ENCODE data around the gene STXBP4.
A peak's percentile ranks its signal among the peaks of the same experiment; 100 is the strongest.

Gene STXBP4

DNA sequence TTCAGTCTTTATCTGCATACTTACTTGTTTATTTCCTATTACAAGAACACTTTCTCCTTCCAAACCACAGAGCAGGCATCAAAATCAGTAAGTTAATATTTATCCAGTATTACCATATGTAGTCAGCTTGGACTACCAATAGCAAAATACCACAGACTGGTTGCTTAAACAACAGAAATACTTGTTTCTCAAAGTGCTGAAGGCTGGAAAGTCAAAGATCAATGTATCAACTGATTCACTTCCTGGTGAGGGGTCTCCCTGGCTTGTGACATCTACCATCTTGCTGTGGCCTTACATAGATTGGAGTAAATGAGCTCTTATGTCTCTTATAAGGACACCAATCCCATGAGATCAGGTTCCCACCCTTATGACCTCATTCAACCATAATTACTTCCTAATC is 2.6 kb downstream of the STXBP4 start:
- Histone ChIP-seq H3K9ac (ENCODE audit: low read length) (no peak overlapping the region), H3K27me3 (replicated peaks; ENCODE audit: control insufficient read depth, insufficient read depth, low read length) (no peaks in the 10 kb centered on the region), H3K4me3 (ENCODE audit: low read length) (no peak overlapping the region), H3K9me3 (ENCODE audit: control insufficient read depth, low read length) (no peaks in the 10 kb centered on the region), H3K36me3 (ENCODE audit: control insufficient read depth, insufficient read depth, low read length, severe bottlenecking) (no peaks in the 10 kb centered on the region), H3K4me1 (ENCODE audit: control insufficient read depth, insufficient read depth, low read length) (peaks cover 18% of the 10 kb centered on the region)
- no peak for DNase-seq (ENCODE audit: low read depth)

DNA sequence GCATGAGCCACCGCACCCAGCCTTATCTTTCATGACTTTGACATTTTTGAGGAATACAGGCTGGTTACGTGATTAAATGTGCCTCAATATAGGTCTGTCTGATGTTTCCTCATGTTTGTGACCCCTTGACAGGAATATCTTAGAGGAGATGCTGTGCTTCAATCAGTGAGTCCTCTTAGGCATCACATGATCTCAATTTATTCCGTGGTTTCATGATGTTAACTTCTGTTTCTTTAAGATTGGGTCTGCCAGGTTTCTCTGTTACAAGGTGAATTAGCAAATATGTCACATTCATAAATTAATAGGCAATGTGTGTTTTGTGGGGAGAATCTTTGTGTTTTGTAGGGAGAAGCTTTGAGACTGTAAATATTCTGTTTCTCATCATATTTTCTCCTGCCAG is 3.3 kb downstream of the STXBP4 start:
- Histone ChIP-seq H3K9me3 (ENCODE audit: control insufficient read depth, low read length) (no peaks in the 10 kb centered on the region), H3K4me3 (ENCODE audit: low read length) (no peak overlapping the region), H3K4me1 (ENCODE audit: control insufficient read depth, insufficient read depth, low read length) (peaks cover 11% of the 10 kb centered on the region), H3K27me3 (replicated peaks; ENCODE audit: control insufficient read depth, insufficient read depth, low read length) (no peaks in the 10 kb centered on the region), H3K36me3 (ENCODE audit: control insufficient read depth, insufficient read depth, low read length, severe bottlenecking) (no peaks in the 10 kb centered on the region), H3K9ac (ENCODE audit: low read length) (no peak overlapping the region)
- DNase-seq (ENCODE audit: low read depth): no peak

GRCh38 chr17:54972406-54973138 is 4.0 kb downstream of the STXBP4 start:
- H3K27me3 ChIP-seq (replicated peaks; ENCODE audit: control insufficient read depth, insufficient read depth, low read length): no peaks in the 10 kb centered on the region
- peaks cover 7% of the 10 kb centered on the region for H3K4me1 ChIP-seq (ENCODE audit: control insufficient read depth, insufficient read depth, low read length)
- DNase-seq (ENCODE audit: low read depth): no peak
- no peaks in the 10 kb centered on the region for H3K9me3 ChIP-seq (ENCODE audit: control insufficient read depth, low read length)
- H3K9ac ChIP-seq (ENCODE audit: low read length): no peak overlapping the region
- no peaks in the 10 kb centered on the region for H3K36me3 ChIP-seq (ENCODE audit: control insufficient read depth, insufficient read depth, low read length, severe bottlenecking)
- H3K4me3 ChIP-seq (ENCODE audit: low read length): no peak overlapping the region

- Histone ChIP-seq H3K9me3 (ENCODE audit: control insufficient read depth, low read length) (no peaks in the 10 kb centered on the region), H3K36me3 (ENCODE audit: control insufficient read depth, insufficient read depth, low read length, severe bottlenecking) (no peaks in the 10 kb centered on the region), H3K9ac (ENCODE audit: low read length) (no peak overlapping the region), H3K27me3 (replicated peaks; ENCODE audit: control insufficient read depth, insufficient read depth, low read length) (no peaks in the 10 kb centered on the region), H3K4me1 (ENCODE audit: control insufficient read depth, insufficient read depth, low read length) (peaks cover 2% of the 10 kb centered on the region), H3K4me3 (ENCODE audit: low read length) (no peak overlapping the region)
- no peak for DNase-seq (ENCODE audit: low read depth)
These were observed 6.2 kb downstream of the STXBP4 start for GRCh38 chr17:54974759-54975158.

DNA sequence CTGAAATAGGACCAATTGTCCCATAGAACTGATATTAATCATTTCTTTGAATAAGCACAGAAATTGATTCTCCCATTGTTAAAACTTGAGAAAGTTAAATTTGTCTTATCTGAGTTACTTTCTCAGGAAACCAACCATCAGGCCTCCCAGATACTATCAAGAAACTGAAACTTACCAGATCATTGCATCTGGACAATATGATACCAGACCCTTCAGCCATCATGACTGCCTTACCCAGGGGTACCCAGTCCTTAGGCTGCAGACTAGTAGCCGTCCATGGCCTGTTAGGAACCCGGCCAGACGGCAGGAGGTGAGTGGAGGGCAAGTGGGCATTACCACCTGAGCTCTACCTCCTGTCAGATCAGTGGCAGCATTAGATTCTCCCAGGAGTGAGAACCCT is 7.8 kb downstream of the STXBP4 start:
- Histone ChIP-seq H3K4me1 (ENCODE audit: control insufficient read depth, insufficient read depth, low read length) (no peaks in the 10 kb centered on the region), H3K9ac (ENCODE audit: low read length) (no peak overlapping the region), H3K27me3 (replicated peaks; ENCODE audit: control insufficient read depth, insufficient read depth, low read length) (no peaks in the 10 kb centered on the region), H3K9me3 (ENCODE audit: control insufficient read depth, low read length) (peaks cover 9% of the 10 kb centered on the region), H3K36me3 (ENCODE audit: control insufficient read depth, insufficient read depth, low read length, severe bottlenecking) (no peaks in the 10 kb centered on the region), H3K4me3 (ENCODE audit: low read length) (no peak overlapping the region)
- no peak for DNase-seq (ENCODE audit: low read depth)

DNA sequence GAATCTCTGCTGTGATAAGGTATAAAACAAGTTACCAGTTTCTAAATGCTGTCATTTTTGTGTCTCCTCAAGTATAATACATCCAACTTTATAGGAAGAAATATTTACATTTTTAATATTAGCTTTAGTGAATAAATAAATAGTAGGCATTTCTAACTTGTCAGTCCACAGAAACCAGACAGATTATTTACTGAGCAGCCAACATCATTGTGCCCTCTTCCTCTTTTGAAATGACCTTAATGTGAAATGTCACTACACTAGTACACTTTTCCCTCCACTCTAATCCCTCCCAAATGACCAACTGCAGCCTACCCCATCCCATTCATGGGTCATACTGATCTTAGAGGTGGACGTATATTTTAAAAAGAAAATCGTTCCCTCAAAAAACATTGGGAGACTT is 9.2 kb downstream of the STXBP4 start:
- no peaks in the 10 kb centered on the region for H3K36me3 ChIP-seq (ENCODE audit: control insufficient read depth, insufficient read depth, low read length, severe bottlenecking)
- DNase-seq (ENCODE audit: low read depth): no peak
- H3K9ac ChIP-seq (ENCODE audit: low read length): no peak overlapping the region
- H3K4me1 ChIP-seq (ENCODE audit: control insufficient read depth, insufficient read depth, low read length): peaks cover 13% of the 10 kb centered on the region
- peaks cover 9% of the 10 kb centered on the region for H3K9me3 ChIP-seq (ENCODE audit: control insufficient read depth, low read length)
- no peak overlapping the region for H3K4me3 ChIP-seq (ENCODE audit: low read length)
- no peaks in the 10 kb centered on the region for H3K27me3 ChIP-seq (replicated peaks; ENCODE audit: control insufficient read depth, insufficient read depth, low read length)

GRCh38 chr17:54979657-54980056 is 11.1 kb downstream of the STXBP4 start:
- no peaks in the 10 kb centered on the region for H3K27me3 ChIP-seq (replicated peaks; ENCODE audit: control insufficient read depth, insufficient read depth, low read length)

GRCh38 chr17:54980375-54980774 is 11.8 kb downstream of the STXBP4 start:
- Histone ChIP-seq H3K27me3 (replicated peaks; ENCODE audit: control insufficient read depth, insufficient read depth, low read length) (no peaks in the 10 kb centered on the region), H3K4me3 (ENCODE audit: low read length) (no peak overlapping the region), H3K9ac (ENCODE audit: low read length) (no peak overlapping the region), H3K4me1 (ENCODE audit: control insufficient read depth, insufficient read depth, low read length) (peaks cover 24% of the 10 kb centered on the region), H3K9me3 (ENCODE audit: control insufficient read depth, low read length) (peaks cover 9% of the 10 kb centered on the region), H3K36me3 (ENCODE audit: control insufficient read depth, insufficient read depth, low read length, severe bottlenecking) (no peaks in the 10 kb centered on the region)
- no peak for DNase-seq (ENCODE audit: low read depth)

More at GRCh38 chr17:54979657-54980056, 11.1 kb downstream of the STXBP4 start:
- peaks cover 23% of the 10 kb centered on the region for H3K4me1 ChIP-seq (ENCODE audit: control insufficient read depth, insufficient read depth, low read length)
- H3K9ac ChIP-seq (ENCODE audit: low read length): no peak overlapping the region
- H3K4me3 ChIP-seq (ENCODE audit: low read length): no peak overlapping the region
- H3K36me3 ChIP-seq (ENCODE audit: control insufficient read depth, insufficient read depth, low read length, severe bottlenecking): no peaks in the 10 kb centered on the region
- peaks cover 9% of the 10 kb centered on the region for H3K9me3 ChIP-seq (ENCODE audit: control insufficient read depth, low read length)
- no peak for DNase-seq (ENCODE audit: low read depth)

GRCh38 chr17:54982399-54982798 is 13.8 kb downstream of the STXBP4 start:
- H3K4me3 ChIP-seq (ENCODE audit: low read length): peak overlapping the region; percentile 42
- no peaks in the 10 kb centered on the region for H3K36me3 ChIP-seq (ENCODE audit: control insufficient read depth, insufficient read depth, low read length, severe bottlenecking)
- H3K27me3 ChIP-seq (replicated peaks; ENCODE audit: control insufficient read depth, insufficient read depth, low read length): no peaks in the 10 kb centered on the region
- peak overlapping the region; percentile 72 for H3K9ac ChIP-seq (ENCODE audit: low read length)
- peak; percentile 62 for DNase-seq (ENCODE audit: low read depth)
- H3K9me3 ChIP-seq (ENCODE audit: control insufficient read depth, low read length): peaks cover 9% of the 10 kb centered on the region
- peaks cover 32% of the 10 kb centered on the region for H3K4me1 ChIP-seq (ENCODE audit: control insufficient read depth, insufficient read depth, low read length)

- Histone ChIP-seq H3K9me3 (ENCODE audit: control insufficient read depth, low read length) (peaks cover 9% of the 10 kb centered on the region), H3K4me3 (ENCODE audit: low read length) (no peak overlapping the region), H3K9ac (ENCODE audit: low read length) (peak overlapping the region; percentile 72), H3K27me3 (replicated peaks; ENCODE audit: control insufficient read depth, insufficient read depth, low read length) (no peaks in the 10 kb centered on the region), H3K36me3 (ENCODE audit: control insufficient read depth, insufficient read depth, low read length, severe bottlenecking) (no peaks in the 10 kb centered on the region), H3K4me1 (ENCODE audit: control insufficient read depth, insufficient read depth, low read length) (peaks cover 32% of the 10 kb centered on the region)
- DNase-seq (ENCODE audit: low read depth): no peak
These were observed 14.7 kb downstream of the STXBP4 start for GRCh38 chr17:54983260-54983659.

- peaks cover 32% of the 10 kb centered on the region for H3K4me1 ChIP-seq (ENCODE audit: control insufficient read depth, insufficient read depth, low read length)
- DNase-seq (ENCODE audit: low read depth): no peak
- H3K27me3 ChIP-seq (replicated peaks; ENCODE audit: control insufficient read depth, insufficient read depth, low read length): no peaks in the 10 kb centered on the region
- no peak overlapping the region for H3K9ac ChIP-seq (ENCODE audit: low read length)
- peaks cover 6% of the 10 kb centered on the region for H3K9me3 ChIP-seq (ENCODE audit: control insufficient read depth, low read length)
- peaks cover 5% of the 10 kb centered on the region for H3K36me3 ChIP-seq (ENCODE audit: control insufficient read depth, insufficient read depth, low read length, severe bottlenecking)
- no peak overlapping the region for H3K4me3 ChIP-seq (ENCODE audit: low read length)
These were observed 16.9 kb downstream of the STXBP4 start for GRCh38 chr17:54985476-54985875.

- Histone ChIP-seq H3K9ac (ENCODE audit: low read length) (no peak overlapping the region), H3K36me3 (ENCODE audit: control insufficient read depth, insufficient read depth, low read length, severe bottlenecking) (peaks cover 10% of the 10 kb centered on the region), H3K9me3 (ENCODE audit: control insufficient read depth, low read length) (no peaks in the 10 kb centered on the region), H3K4me1 (ENCODE audit: control insufficient read depth, insufficient read depth, low read length) (peaks cover 9% of the 10 kb centered on the region), H3K4me3 (ENCODE audit: low read length) (no peak overlapping the region), H3K27me3 (replicated peaks; ENCODE audit: control insufficient read depth, insufficient read depth, low read length) (no peaks in the 10 kb centered on the region)
- no peak for DNase-seq (ENCODE audit: low read depth)
These were observed 21.6 kb downstream of the STXBP4 start for GRCh38 chr17:54990118-54990517.

Measured in adipocyte (in vitro differentiated cells).